ENCODE data around the gene PNLIPRP2.

Gene PNLIPRP2

GRCh38 chr10:116654816-116655215 lies 34.1 kb downstream of the PNLIPRP2 start:
- DNase-seq (ENCODE audit: low read depth in 3 of 3): no peak

- DNase-seq (ENCODE audit: low read depth in 3 of 3): no peak
These were observed 34.8 kb downstream of the PNLIPRP2 start for GRCh38 chr10:116655568-116655967.

GRCh38 chr10:116656044-116656443 lies 35.3 kb downstream of the PNLIPRP2 start:
- no peak for DNase-seq (ENCODE audit: low read depth in 3 of 3)

- no peak for DNase-seq (ENCODE audit: low read depth in 3 of 3)
These were observed 37.3 kb downstream of the PNLIPRP2 start for GRCh38 chr10:116657863-116658551.

- DNase-seq (ENCODE audit: low read depth in 3 of 3): no peak
These were observed 38.4 kb downstream of the PNLIPRP2 start for GRCh38 chr10:116659049-116659670.

- no peak for DNase-seq (ENCODE audit: low read depth in 3 of 3)
These were observed 40.1 kb downstream of the PNLIPRP2 start for GRCh38 chr10:116660860-116661259.

- DNase-seq (ENCODE audit: low read depth in 3 of 3): no peak
These were observed 42.6 kb downstream of the PNLIPRP2 start for GRCh38 chr10:116663342-116663741.

- no peak for DNase-seq (ENCODE audit: low read depth in 3 of 3)
These were observed 43.9 kb downstream of the PNLIPRP2 start for GRCh38 chr10:116664631-116665030.

- no peak for DNase-seq (ENCODE audit: low read depth in 3 of 3)
These were observed 44.9 kb downstream of the PNLIPRP2 start for GRCh38 chr10:116665541-116666125.

GRCh38 chr10:116667484-116667883 lies 46.7 kb downstream of the PNLIPRP2 start:
- no peak for DNase-seq (ENCODE audit: low read depth in 3 of 3)

GRCh38 chr10:116668018-116668417 lies 47.3 kb downstream of the PNLIPRP2 start:
- no peak for DNase-seq (ENCODE audit: low read depth in 3 of 3)

- no peak for DNase-seq (ENCODE audit: low read depth in 3 of 3)
These were observed 47.7 kb downstream of the PNLIPRP2 start for GRCh38 chr10:116668446-116668845.

GRCh38 chr10:116669080-116669479 lies 48.3 kb downstream of the PNLIPRP2 start:
- DNase-seq (ENCODE audit: low read depth in 3 of 3): no peak

- no peak for DNase-seq (ENCODE audit: low read depth in 3 of 3)
These were observed 49.3 kb downstream of the PNLIPRP2 start for GRCh38 chr10:116669832-116670644.

GRCh38 chr10:116670706-116671105 lies 50.0 kb downstream of the PNLIPRP2 start:
- no peak for DNase-seq (ENCODE audit: low read depth in 3 of 3)

GRCh38 chr10:116671274-116671926 lies 50.6 kb downstream of the PNLIPRP2 start:
- no peak for DNase-seq (ENCODE audit: low read depth in 3 of 3)

- no peak for DNase-seq (ENCODE audit: low read depth in 3 of 3)
These were observed 52.1 kb downstream of the PNLIPRP2 start for GRCh38 chr10:116672891-116673290.

GRCh38 chr10:116673866-116674265 lies 53.1 kb downstream of the PNLIPRP2 start:
- DNase-seq (ENCODE audit: low read depth in 3 of 3): no peak

GRCh38 chr10:116674901-116675423 lies 54.2 kb downstream of the PNLIPRP2 start:
- DNase-seq (ENCODE audit: low read depth in 3 of 3): no peak

GRCh38 chr10:116676118-116676517 lies 55.4 kb downstream of the PNLIPRP2 start:
- DNase-seq (ENCODE audit: low read depth in 3 of 3): no peak

- no peak for DNase-seq (ENCODE audit: low read depth in 3 of 3)
These were observed 55.9 kb downstream of the PNLIPRP2 start for GRCh38 chr10:116676633-116677032.

- no peak for DNase-seq (ENCODE audit: low read depth in 3 of 3)
These were observed 58.6 kb downstream of the PNLIPRP2 start for GRCh38 chr10:116679351-116679750.

Data from stimulated activated CD4-positive, alpha-beta T cell treated with anti-CD3 and anti-CD28 coated beads, TNF-alpha, amount 100 ng/mL, for 48 hours (primary cell).